HepG2 (cell line): ENCODE measurements around the gene MRPS2.

Experiments used
- AGO1 ChIP-seq: fragments of 200-400 bp; formaldehyde crosslinking; IDR thresholded peaks from 2 replicates; pipeline ENCODE4 v1.6.1; 2017; ENCODE audit warnings: mild to moderate bottlenecking, low read depth, low read length, moderate library complexity; ENCODE audit not compliant: poor library complexity, severe bottlenecking
- SMC3 ChIP-seq: IDR thresholded peaks from 2 replicates; pipeline ENCODE4 v1.6.1; 2011; ENCODE audit warnings: low read length, improper control_type of control experiment

GRCh38 chr9:135525241-135526088 is 25.0 kb downstream of the MRPS2 start:
- TF ChIP-seq AGO1 (no peak), SMC3 (no peak)
